ENCODE results near the gene INSR.

DNA sequence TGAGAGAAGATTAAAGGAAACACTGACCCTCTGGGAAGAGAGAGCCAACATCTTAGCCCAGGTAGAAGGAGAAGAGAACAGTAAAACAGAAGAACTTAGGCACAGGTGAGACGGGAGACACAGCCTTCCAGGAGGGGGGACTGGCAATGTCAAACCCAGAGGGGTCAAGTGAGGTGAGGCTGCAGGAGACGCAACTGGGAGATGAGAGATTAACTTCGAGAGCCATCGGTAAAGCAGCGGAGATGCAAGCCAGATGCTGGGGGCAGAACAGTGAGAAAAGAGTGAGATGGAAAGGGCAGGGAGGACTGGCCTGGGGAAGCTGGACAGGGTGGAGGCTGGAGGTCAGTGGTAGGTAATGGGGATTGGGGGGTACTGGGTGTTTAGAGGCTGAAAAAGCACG lies 5.2 kb downstream of the INSR start:
- TF ChIP-seq POLR2A (IDR thresholded peaks at IDR 0.05; ENCODE audit: low read length) (no peak), GATA1 (IDR thresholded peaks at IDR 0.05; ENCODE audit: low read depth, low read length) (no peak)
